GM23338 (cell line): ENCODE results near the gene IDH3A.

ENCODE experiments used
- EZH2 ChIP-seq: fragments of 200-600 bp; sonication (generic); IDR thresholded peaks from one replicate; pipeline ENCODE4 v1.8.0; 2017; ENCODE audit warnings: antibody characterized with exemption, mild to moderate bottlenecking, low read depth; ENCODE audit not compliant: unreplicated experiment
- TF ChIP-seq, protein P1 (sequence below), 2 experiments: fragments of 200-600 bp in 1 of 2; sonication (generic) in 1 of 2; conservative IDR thresholded peaks; 2 replicates each; pipeline versions ENCODE4 v1.5.1 to v1.6.1; 2016 to 2017; ENCODE audit warnings: antibody characterized with exemption in 2 of 2, low read depth in 2 of 2, mild to moderate bottlenecking in 2 of 2, moderate library complexity in 1 of 2

DNA sequence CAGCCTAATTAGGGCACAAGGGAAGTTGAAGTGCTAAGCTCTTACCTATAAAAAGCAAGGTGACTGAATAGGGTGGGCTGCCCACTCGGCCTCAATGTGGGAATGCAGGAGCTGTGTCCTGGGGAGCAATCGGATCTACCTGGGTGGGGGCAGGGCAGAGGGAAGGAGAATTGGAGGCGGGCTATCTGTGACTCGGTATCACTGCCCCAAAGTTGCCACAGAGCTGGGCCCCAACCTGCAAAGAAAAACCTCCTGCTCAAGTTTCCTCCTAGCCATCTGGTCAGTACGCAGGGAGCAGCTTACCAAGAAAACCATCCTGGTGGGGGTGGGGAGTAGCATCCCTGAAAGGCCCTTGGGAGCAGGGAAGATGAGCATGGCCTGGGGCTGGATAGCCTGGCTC, 28.6 kb upstream of the IDH3A start:
- TF ChIP-seq, protein P1, sequence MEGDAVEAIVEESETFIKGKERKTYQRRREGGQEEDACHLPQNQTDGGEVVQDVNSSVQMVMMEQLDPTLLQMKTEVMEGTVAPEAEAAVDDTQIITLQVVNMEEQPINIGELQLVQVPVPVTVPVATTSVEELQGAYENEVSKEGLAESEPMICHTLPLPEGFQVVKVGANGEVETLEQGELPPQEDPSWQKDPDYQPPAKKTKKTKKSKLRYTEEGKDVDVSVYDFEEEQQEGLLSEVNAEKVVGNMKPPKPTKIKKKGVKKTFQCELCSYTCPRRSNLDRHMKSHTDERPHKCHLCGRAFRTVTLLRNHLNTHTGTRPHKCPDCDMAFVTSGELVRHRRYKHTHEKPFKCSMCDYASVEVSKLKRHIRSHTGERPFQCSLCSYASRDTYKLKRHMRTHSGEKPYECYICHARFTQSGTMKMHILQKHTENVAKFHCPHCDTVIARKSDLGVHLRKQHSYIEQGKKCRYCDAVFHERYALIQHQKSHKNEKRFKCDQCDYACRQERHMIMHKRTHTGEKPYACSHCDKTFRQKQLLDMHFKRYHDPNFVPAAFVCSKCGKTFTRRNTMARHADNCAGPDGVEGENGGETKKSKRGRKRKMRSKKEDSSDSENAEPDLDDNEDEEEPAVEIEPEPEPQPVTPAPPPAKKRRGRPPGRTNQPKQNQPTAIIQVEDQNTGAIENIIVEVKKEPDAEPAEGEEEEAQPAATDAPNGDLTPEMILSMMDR (conservative IDR thresholded peaks at IDR 0.05; ENCODE audit: low read depth in 2 of 2) = no peak
- TF ChIP-seq EZH2 = no peak
